ENCODE data around the gene BCORL1.
A peak's percentile ranks its signal among the peaks of the same experiment; 100 is the strongest.

GRCh38 chrX:130079824-130080406, 97.5 kb downstream of the BCORL1 start:
- TF ChIP-seq POLR2A (IDR thresholded peaks at IDR 0.05) = no peak
- TF ChIP-seq CTCF (IDR thresholded peaks at IDR 0.05) = peak; percentile 62 to 77 (median 68)
- TF ChIP-seq EP300 (IDR thresholded peaks at IDR 0.05) = no peak

Data from upper lobe of left lung (tissue), 4 donors.